ENCODE measurements around the gene TRAPPC14.
A peak's percentile ranks its signal among the peaks of the same experiment; 100 is the strongest.

TRAPPC14 gene

DNA sequence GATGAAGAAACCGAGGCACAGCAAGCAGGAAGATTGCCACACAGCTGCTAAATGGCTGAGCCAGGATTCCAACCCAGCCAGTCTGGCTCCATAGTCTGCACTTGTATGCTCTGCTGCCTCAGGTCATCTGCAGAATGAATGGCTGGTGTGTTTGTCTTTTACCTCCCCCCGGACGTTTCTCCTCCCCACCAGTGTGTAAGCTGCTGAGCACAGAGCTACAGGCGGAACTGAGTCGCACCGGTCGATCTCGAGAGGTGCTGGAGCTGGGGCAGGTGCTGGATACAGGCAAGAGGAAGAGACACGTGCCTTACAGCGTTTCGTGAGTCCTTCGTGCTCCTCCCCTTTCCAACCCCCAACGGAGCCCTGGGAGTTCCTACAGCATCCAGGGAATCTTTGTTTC lies 36.5 kb downstream of the TRAPPC14 start:
- Histone ChIP-seq H3K9me3 (ENCODE audit: control insufficient read depth, low read length) (no peaks in the 10 kb centered on the region), H3K27me3 (ENCODE audit: control insufficient read depth, insufficient read depth, low read length, poor library complexity, severe bottlenecking) (no peaks in the 10 kb centered on the region), H3K36me3 (ENCODE audit: control insufficient read depth, insufficient read depth, low read length) (no peaks in the 10 kb centered on the region)

DNA sequence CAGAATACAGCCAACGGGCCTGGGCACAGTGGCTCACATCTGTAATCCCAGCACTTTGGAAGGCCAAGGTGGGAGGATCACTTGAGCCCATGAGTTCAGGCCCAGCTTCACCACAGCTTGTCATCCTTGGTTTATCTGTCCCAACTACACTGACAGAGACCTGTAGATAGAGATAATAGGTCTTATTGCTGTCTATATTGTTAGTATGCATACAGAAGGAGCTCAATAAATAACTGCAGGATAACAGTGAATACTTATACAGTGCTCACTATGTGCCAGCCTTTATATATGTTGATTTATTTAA lies 37.8 kb downstream of the TRAPPC14 start:
- WGBS, 2 experiments = 49 to 58% methylated on average over 1 of the region's 1 CpG
- H3K27ac ChIP-seq (ENCODE audit: insufficient read depth, low read depth, low read length, poor library complexity, severe bottlenecking) = no peak overlapping the region
- H3K36me3 ChIP-seq (ENCODE audit: control insufficient read depth, insufficient read depth, low read length) = no peaks in the 10 kb centered on the region
- H3K4me1 ChIP-seq (ENCODE audit: control insufficient read depth, insufficient read depth, low read length) = peaks cover 3% of the 10 kb centered on the region
- no peaks in the 10 kb centered on the region for H3K27me3 ChIP-seq (ENCODE audit: control insufficient read depth, insufficient read depth, low read length, poor library complexity, severe bottlenecking)
- H3K9me3 ChIP-seq (ENCODE audit: control insufficient read depth, low read length) = no peaks in the 10 kb centered on the region
- peak overlapping the region; percentile 83 for H3K4me3 ChIP-seq (ENCODE audit: insufficient read depth, low read depth, low read length)

More for the DNA sequence above, 36.5 kb downstream of the TRAPPC14 start:
- no peak overlapping the region for H3K27ac ChIP-seq (ENCODE audit: insufficient read depth, low read depth, low read length, poor library complexity, severe bottlenecking)
- H3K4me3 ChIP-seq (ENCODE audit: insufficient read depth, low read depth, low read length) = no peak overlapping the region
- WGBS, 2 experiments = 77 to 83% methylated on average over 13 of the region's 13 CpGs
- H3K4me1 ChIP-seq (ENCODE audit: control insufficient read depth, insufficient read depth, low read length) = peaks cover 3% of the 10 kb centered on the region

DNA sequence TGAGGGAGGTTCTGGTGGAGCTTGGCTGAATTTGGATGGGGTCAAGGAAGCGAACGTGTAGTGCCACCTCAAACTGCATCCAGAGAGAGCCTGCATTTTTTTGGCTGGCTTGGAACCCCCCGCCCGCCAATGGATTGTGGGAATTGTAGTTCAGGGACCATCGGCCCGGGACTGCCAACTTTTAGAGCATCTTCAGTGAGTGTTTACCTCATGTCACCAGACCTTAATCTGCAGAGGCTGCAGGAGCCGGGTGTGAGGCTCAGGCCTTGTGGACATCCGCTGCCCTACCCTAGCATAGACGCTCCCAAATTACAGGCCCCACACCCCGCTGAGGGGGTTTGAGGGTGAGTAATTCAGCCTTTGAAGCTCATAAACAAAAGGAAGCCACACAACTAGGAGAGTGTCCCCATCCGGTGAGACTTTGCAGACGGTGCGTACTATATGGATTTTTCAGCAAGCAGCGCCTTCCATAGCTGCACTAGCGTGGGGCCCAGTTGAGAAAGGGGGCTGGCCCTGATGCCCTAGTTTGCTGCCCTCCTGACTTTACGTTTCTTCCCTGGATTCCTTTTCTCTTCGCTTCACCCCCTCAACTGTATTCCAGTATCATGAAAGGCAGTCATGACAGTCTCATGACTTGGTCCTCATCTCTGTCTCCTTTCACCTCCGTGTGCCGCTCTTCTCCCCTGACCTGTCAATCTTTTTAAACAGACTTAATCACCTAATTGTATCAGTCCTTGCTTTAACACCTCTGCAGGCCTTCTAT lies 38.4 kb downstream of the TRAPPC14 start:
- Histone ChIP-seq H3K27me3 (ENCODE audit: control insufficient read depth, insufficient read depth, low read length, poor library complexity, severe bottlenecking) (no peaks in the 10 kb centered on the region), H3K4me1 (ENCODE audit: control insufficient read depth, insufficient read depth, low read length) (peaks cover 3% of the 10 kb centered on the region), H3K36me3 (ENCODE audit: control insufficient read depth, insufficient read depth, low read length) (no peaks in the 10 kb centered on the region), H3K9me3 (ENCODE audit: control insufficient read depth, low read length) (no peaks in the 10 kb centered on the region), H3K4me3 (ENCODE audit: insufficient read depth, low read depth, low read length) (peak overlapping the region; percentile 83), H3K27ac (ENCODE audit: insufficient read depth, low read depth, low read length, poor library complexity, severe bottlenecking) (peak overlapping the region; percentile 99)
- whole genome bisulfite sequencing, 2 experiments = 13 to 16% methylated on average over 19 of the region's 19 CpGs

DNA sequence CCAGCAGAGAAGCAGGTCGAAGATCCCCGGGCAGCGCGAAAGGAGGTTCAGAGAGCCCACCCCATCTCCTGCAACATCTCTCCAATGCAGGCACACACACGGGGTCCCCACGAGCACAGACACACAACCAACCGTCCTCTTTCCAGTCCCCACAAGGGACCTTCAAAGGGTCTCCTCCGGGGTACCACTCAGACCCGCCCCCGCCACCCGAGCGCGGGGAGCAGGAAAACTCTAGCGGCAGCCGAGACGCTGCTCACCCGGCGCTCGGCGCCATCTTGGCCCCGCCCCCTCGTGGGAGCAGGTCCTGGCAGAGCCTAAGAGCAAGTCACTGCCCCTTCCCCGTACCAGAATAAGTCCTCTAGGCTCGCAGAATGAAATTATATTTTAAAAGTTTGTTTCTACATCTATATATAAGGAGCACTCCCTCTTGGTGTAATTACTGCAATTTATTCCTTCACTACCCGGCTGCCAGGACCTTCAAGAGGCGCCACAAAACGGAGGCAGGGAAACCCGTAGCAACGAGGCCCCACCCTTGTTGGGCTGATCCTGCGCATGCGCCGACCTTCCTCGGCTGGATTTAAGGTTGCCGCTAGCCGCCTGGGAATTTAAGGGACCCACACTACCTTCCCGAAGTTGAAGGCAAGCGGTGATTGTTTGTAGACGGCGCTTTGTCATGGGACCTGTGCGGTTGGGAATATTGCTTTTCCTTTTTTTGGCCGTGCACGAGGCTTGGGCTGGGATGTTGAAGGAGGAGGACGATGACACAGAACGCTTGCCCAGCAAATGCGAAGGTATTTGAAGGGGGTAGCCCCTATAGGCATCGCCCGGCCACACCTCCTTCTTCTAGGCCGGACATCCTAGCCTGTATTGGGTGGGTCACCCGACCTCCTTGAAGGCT lies 39.2 kb downstream of the TRAPPC14 start, which contains the start of the genes CNPY4 and TAF6:
CNPY4 (plus strand) TSS at position 563 of the 898 bp plus-strand sequence; CDS start at position 674, 111 bp downstream.
TAF6 (minus strand) TSS at position 287 of the 898 bp plus-strand sequence. CDS start 5,149 bp downstream, outside the sequence.
- Histone ChIP-seq H3K27ac (ENCODE audit: insufficient read depth, low read depth, low read length, poor library complexity, severe bottlenecking) (peak within 1 kb of the TSS; percentile 99), H3K27me3 (ENCODE audit: control insufficient read depth, insufficient read depth, low read length, poor library complexity, severe bottlenecking) (no peaks in the 10 kb centered on the region), H3K36me3 (ENCODE audit: control insufficient read depth, insufficient read depth, low read length) (no peaks in the 10 kb centered on the region), H3K4me1 (ENCODE audit: control insufficient read depth, insufficient read depth, low read length) (peaks cover 3% of the 10 kb centered on the region), H3K9me3 (ENCODE audit: control insufficient read depth, low read length) (no peaks in the 10 kb centered on the region), H3K4me3 (ENCODE audit: insufficient read depth, low read depth, low read length) (peak within 1 kb of the TSS; percentile 83)
- 1% methylated on average over 48 of the region's 49 CpGs for WGBS, 2 experiments

DNA sequence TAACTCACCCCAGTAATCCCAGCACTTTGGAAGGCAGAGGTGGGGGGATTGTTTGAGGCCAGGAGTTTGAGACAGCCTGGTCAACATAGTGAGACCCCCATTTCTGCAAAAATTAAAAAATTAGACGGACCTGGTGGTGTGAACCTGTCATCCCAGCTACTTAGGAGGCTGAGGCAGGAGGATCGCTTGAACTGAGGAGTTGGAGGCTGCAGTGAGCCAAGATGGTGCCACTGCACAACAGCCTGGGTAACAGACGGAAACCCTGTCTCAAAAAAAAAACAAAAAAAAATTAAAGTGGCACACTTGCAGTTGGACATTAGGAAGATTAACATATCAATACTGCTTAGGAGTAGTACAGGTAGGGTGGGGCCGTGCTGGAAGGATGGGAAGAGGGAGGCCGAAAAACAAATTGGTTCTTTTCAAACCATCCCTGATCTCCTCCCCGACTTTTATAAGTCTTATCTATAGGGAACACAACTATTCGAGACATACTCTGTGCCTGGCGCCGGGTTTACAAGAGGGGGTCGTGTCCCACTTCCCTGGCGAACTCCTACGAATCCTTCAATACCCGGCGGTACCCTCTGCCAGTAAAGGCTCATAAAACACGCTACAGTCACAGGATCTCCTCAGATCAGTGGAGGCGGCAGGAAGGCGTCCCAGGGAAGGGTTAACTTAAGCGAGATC lies 40.0 kb downstream of the TRAPPC14 start:
- no peak overlapping the region for H3K27ac ChIP-seq (ENCODE audit: insufficient read depth, low read depth, low read length, poor library complexity, severe bottlenecking)
- peak overlapping the region; percentile 83 for H3K4me3 ChIP-seq (ENCODE audit: insufficient read depth, low read depth, low read length)
- 20 to 21% methylated on average over 18 of the region's 18 CpGs for WGBS, 2 experiments
- peaks cover 7% of the 10 kb centered on the region for H3K36me3 ChIP-seq (ENCODE audit: control insufficient read depth, insufficient read depth, low read length)
- H3K27me3 ChIP-seq (ENCODE audit: control insufficient read depth, insufficient read depth, low read length, poor library complexity, severe bottlenecking) = no peaks in the 10 kb centered on the region
- H3K9me3 ChIP-seq (ENCODE audit: control insufficient read depth, low read length) = no peaks in the 10 kb centered on the region
- H3K4me1 ChIP-seq (ENCODE audit: control insufficient read depth, insufficient read depth, low read length) = peaks cover 3% of the 10 kb centered on the region

DNA sequence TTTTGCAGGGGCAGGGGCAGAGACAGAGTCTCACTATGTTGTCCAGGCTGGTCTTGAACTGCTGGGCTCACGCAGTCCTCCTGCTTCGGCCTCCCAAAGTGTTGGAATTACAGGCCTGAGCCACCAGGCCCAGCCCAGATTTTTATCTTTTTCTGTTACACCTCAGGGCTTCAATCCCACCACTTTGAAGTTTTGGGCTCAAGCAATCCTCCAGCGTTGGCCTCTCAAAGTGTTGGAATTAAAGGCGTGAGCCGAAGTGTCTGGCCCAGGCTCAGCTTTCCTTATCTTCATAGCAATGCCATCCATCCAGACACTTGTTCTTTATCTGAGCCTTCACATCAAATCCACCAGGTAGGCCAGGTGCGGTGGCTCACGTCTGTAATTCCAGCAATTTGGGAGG lies 43.5 kb downstream of the TRAPPC14 start:
- WGBS, 2 experiments = 92 to 95% methylated on average over 7 of the region's 7 CpGs
- Histone ChIP-seq H3K9me3 (ENCODE audit: control insufficient read depth, low read length) (no peaks in the 10 kb centered on the region), H3K36me3 (ENCODE audit: control insufficient read depth, insufficient read depth, low read length) (peaks cover 28% of the 10 kb centered on the region), H3K4me1 (ENCODE audit: control insufficient read depth, insufficient read depth, low read length) (no peaks in the 10 kb centered on the region), H3K4me3 (ENCODE audit: insufficient read depth, low read depth, low read length) (no peak overlapping the region), H3K27me3 (ENCODE audit: control insufficient read depth, insufficient read depth, low read length, poor library complexity, severe bottlenecking) (no peaks in the 10 kb centered on the region), H3K27ac (ENCODE audit: insufficient read depth, low read depth, low read length, poor library complexity, severe bottlenecking) (no peak overlapping the region)

DNA sequence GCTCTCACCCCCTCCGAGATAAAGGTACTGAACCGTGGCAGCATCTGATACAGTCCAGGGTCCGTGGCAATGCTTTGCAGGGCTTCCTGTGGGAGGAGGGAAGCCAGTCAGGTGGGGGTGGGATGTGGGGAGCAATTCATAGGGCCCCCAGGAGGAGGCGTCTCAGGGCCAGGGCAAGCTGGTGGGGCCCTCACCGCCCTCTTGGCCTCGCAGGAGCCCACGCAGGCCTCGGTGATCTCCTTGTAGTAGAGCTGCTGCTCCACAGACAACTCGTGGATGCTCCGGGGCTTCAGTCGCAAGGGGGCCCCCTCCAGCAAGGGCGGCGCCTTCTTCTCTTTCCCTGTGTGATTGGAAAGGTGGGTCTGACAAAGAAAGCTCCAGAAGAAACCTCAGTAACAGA lies 46.6 kb downstream of the TRAPPC14 start:
- Histone ChIP-seq H3K36me3 (ENCODE audit: control insufficient read depth, insufficient read depth, low read length) (peaks cover 52% of the 10 kb centered on the region), H3K27me3 (ENCODE audit: control insufficient read depth, insufficient read depth, low read length, poor library complexity, severe bottlenecking) (no peaks in the 10 kb centered on the region)
- 94 to 96% methylated on average over 13 of the region's 13 CpGs for WGBS, 2 experiments

DNA sequence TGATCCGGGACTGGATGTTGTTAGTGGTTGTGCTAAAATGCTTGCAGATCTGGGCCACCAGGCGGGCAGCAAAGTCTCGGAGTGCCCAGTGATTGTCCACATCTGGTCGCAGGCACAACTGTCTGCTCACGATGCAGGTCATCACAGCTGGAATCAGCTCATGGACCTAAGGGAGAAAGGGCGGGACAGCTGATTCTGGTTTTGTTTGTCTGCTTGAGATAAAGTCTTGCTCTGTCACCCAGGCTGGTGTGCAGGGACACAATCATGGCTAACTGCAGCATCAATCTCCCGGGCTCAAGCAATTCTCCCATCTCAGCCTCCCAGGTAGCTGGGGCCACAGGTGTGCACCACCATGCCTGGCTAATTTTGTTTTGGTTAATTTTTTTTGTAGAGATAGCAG lies 47.4 kb downstream of the TRAPPC14 start:
- Histone ChIP-seq H3K27ac (ENCODE audit: insufficient read depth, low read depth, low read length, poor library complexity, severe bottlenecking) (no peak overlapping the region), H3K36me3 (ENCODE audit: control insufficient read depth, insufficient read depth, low read length) (peaks cover 53% of the 10 kb centered on the region), H3K27me3 (ENCODE audit: control insufficient read depth, insufficient read depth, low read length, poor library complexity, severe bottlenecking) (no peaks in the 10 kb centered on the region), H3K4me3 (ENCODE audit: insufficient read depth, low read depth, low read length) (no peak overlapping the region), H3K9me3 (ENCODE audit: control insufficient read depth, low read length) (no peaks in the 10 kb centered on the region), H3K4me1 (ENCODE audit: control insufficient read depth, insufficient read depth, low read length) (no peaks in the 10 kb centered on the region)
- 95 to 96% methylated on average over 7 of the region's 7 CpGs for WGBS, 2 experiments

More for the DNA sequence above, 46.6 kb downstream of the TRAPPC14 start:
- H3K4me3 ChIP-seq (ENCODE audit: insufficient read depth, low read depth, low read length) = no peak overlapping the region
- H3K4me1 ChIP-seq (ENCODE audit: control insufficient read depth, insufficient read depth, low read length) = no peaks in the 10 kb centered on the region
- no peak overlapping the region for H3K27ac ChIP-seq (ENCODE audit: insufficient read depth, low read depth, low read length, poor library complexity, severe bottlenecking)
- H3K9me3 ChIP-seq (ENCODE audit: control insufficient read depth, low read length) = no peaks in the 10 kb centered on the region

DNA sequence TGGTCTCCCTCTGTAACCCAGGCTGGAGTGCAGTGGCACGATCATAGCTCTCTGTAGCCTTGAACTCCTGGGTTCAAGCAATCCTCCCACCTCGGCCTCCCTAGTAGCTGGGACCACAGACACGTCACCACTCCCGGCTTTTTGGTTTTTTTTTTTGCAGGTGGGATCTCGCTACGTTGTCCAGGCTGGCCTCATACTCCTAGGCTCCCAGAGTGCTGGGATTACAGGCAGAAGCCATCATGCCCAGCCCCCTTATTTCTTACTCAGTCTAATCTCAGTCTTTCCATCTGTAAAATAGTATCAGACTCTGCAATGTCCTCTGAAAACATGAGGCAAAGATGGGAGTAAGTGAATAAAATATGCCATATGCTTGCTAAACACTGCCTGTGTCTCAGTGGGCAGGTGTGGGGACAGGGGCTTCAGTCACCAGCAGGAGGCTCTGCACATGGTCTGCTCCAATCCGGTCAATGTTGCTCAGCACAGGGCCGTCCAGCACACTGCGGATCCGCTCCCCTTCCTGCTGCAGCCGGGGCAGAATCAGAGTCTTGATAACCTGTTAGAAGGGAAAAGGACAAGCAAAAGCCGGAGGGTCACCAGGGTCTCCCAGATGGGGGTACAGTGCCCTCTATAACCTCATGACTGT lies 48.9 kb downstream of the TRAPPC14 start:
- H3K4me3 ChIP-seq (ENCODE audit: insufficient read depth, low read depth, low read length) = no peak overlapping the region
- H3K27me3 ChIP-seq (ENCODE audit: control insufficient read depth, insufficient read depth, low read length, poor library complexity, severe bottlenecking) = no peaks in the 10 kb centered on the region
- 85 to 86% methylated on average over 12 of the region's 12 CpGs for WGBS, 2 experiments
- peaks cover 66% of the 10 kb centered on the region for H3K36me3 ChIP-seq (ENCODE audit: control insufficient read depth, insufficient read depth, low read length)
- no peaks in the 10 kb centered on the region for H3K4me1 ChIP-seq (ENCODE audit: control insufficient read depth, insufficient read depth, low read length)
- no peak overlapping the region for H3K27ac ChIP-seq (ENCODE audit: insufficient read depth, low read depth, low read length, poor library complexity, severe bottlenecking)
- no peaks in the 10 kb centered on the region for H3K9me3 ChIP-seq (ENCODE audit: control insufficient read depth, low read length)

Data from ectodermal cell (in vitro differentiated cells).